Vagina (tissue), 2 donors: ENCODE data around the gene POU2AF2.

Source experiments
- CTCF ChIP-seq, 3 experiments: fragments of 450-650 bp in 2 of 3; fragments of 200-600 bp in 1 of 3; sonication (generic) in 1 of 3; IDR thresholded peaks; one replicate each; pipeline ENCODE4 v1.5.1; 2017 to 2019; ENCODE audit warnings: antibody characterized with exemption in 3 of 3, mild to moderate bottlenecking in 2 of 3, moderate library complexity in 2 of 3
- POLR2A ChIP-seq, 2 donors: fragments of 450-650 bp; IDR thresholded peaks; one replicate each; pipeline ENCODE4 v1.6.1; 2017; ENCODE audit warnings: antibody characterized with exemption in 2 of 2, mild to moderate bottlenecking in 2 of 2, moderate library complexity in 2 of 2
- POLR2AphosphoS5 ChIP-seq, 2 donors: sonication (generic); formaldehyde crosslinking; IDR thresholded peaks; one replicate each; pipeline ENCODE4 v1.9.0; 2017; ENCODE audit warnings: antibody characterized with exemption in 2 of 2, mild to moderate bottlenecking in 2 of 2, low read depth in 1 of 2; ENCODE audit not compliant: insufficient read depth in 1 of 2

GRCh38 chr11:111246956-111247355 is 1.4 kb downstream of the POU2AF2 start:
- no peak for TF ChIP-seq CTCF (IDR thresholded peaks at IDR 0.05)
- TF ChIP-seq POLR2A (IDR thresholded peaks at IDR 0.05): no peak
- TF ChIP-seq POLR2AphosphoS5 (IDR thresholded peaks at IDR 0.05; ENCODE audit: insufficient read depth in 1 of 2, low read depth in 1 of 2): no peak
